Lower leg skin (tissue), 3 donors: ENCODE measurements around the gene CCDC9.

ENCODE experiments used
- CTCF ChIP-seq, 3 donors: fragments of 450-650 bp; IDR thresholded peaks; one replicate each; pipeline ENCODE4 v1.5.1; 2016; ENCODE audit warnings: antibody characterized with exemption in 3 of 3, mild to moderate bottlenecking in 3 of 3, moderate library complexity in 2 of 3
- POLR2A ChIP-seq, 2 donors: fragments of 450-650 bp; IDR thresholded peaks; one replicate each; pipeline ENCODE4 v1.6.1; 2016 to 2017; ENCODE audit warnings: antibody characterized with exemption in 2 of 2, mild to moderate bottlenecking in 1 of 2, moderate library complexity in 1 of 2

GRCh38 chr19:47243364-47243775 lies 13.0 kb upstream of the CCDC9 start:
- TF ChIP-seq CTCF (IDR thresholded peaks at IDR 0.05) = no peak
- no peak for TF ChIP-seq POLR2A (IDR thresholded peaks at IDR 0.05)
